ENCODE data around the gene CRLF3. TPM values are rescaled to one million over a fixed set of nuclear protein-coding genes. Genes with fewer than 3 reads are reported as not detected.
"Not testable (repeated sequence)": the region's sequence is repeated elsewhere in the genome, so short reads cannot be mapped to it uniquely, and the experiment has no call there.

Gene CRLF3
- total RNA-seq, 1 experiment from 2014 or later: 25.3 TPM

DNA sequence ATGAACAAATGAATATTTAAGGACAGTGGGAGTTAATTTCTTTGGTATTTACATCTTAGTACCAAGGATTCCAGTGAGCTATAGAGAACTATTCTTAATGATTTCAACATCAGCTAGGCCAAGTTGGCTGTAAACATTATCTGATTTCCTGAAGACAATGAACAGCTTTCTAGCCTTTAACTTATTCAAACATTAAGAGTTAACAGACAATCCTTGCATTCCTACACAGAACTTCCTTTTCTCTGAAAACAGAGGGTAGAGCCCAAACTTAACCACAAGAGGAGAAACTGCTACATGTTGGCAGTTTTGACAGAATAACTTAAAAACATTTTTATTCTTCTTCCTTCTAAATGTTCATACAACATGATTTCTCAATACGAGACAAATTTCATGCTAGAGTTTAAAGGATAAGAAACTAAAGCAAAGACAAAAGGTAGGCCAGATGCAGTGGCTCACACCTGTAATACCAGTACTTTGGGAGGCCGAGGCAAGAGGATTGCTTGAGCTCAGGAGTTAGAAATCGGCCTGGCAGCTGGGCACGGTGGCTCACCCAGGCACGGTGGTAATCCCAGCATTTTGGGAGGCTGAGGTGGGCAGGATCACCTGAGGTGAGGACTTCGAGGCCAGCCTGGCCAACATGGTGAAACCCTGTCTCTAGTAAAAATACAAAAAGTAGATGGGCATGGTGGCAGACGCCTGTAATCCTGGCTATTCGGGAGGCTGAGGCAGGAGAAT lies 4.4 kb downstream of the CRLF3 start:
- in situ Hi-C loops (cut with HindIII; ENCODE audit: low sequenced_read_pairs): no loop called here
- no peak for DNase-seq (ENCODE audit: low spot score)

DNA sequence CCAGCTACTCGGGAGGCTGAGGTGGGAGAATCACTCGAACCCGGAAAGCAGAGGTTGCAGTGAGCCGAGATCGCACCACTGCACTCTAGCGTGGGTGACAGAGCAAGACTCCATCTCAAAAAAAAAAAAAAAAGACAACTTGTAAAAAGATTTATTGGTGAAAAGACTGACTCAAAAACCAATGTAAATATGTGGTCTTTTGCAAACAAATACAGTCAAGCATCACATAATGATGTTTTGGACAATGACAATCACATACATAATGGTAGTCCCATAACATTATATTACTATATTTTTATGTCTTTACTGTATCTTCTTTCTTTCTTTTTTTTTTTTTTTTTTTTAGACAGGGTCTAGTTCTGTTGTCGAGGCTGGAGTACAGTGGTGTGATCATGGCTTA lies 8.3 kb downstream of the CRLF3 start:
- in situ Hi-C loops (cut with HindIII; ENCODE audit: low sequenced_read_pairs): no loop called here

DNA sequence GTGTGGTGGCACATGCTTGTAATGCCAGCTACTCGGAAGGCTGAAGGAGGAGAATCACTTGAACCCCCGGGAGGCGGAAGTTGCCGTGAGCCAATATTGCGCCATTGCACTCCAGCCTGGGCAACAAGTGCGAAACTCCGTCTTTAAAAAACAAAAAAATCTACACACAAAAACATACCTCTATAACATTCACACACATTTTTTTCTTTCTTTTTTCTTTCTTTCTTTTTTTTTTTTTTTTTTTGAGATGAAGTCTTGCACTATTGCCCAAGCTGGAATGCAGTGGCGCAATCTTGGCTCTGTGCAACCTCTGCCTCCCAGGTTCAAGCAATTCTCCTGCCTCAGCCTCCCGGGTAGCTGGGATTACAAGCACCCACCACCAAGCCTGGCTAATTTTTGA lies 9.6 kb downstream of the CRLF3 start:
- DNase-seq (ENCODE audit: low spot score); in situ Hi-C loops (cut with HindIII; ENCODE audit: low sequenced_read_pairs): not testable (repeated sequence)

More for the DNA sequence above, 8.3 kb downstream of the CRLF3 start:
- no peak for DNase-seq (ENCODE audit: low spot score)

- in situ Hi-C loops (cut with HindIII; ENCODE audit: low sequenced_read_pairs); DNase-seq (ENCODE audit: low spot score): not testable (repeated sequence)
These were observed 10.3 kb downstream of the CRLF3 start for GRCh38 chr17:30814236-30814635.

GRCh38 chr17:30812218-30813177 lies 12.0 kb downstream of the CRLF3 start:
- DNase-seq (ENCODE audit: low spot score): no peak
- in situ Hi-C loops (cut with HindIII; ENCODE audit: low sequenced_read_pairs): no loop called here

DNA sequence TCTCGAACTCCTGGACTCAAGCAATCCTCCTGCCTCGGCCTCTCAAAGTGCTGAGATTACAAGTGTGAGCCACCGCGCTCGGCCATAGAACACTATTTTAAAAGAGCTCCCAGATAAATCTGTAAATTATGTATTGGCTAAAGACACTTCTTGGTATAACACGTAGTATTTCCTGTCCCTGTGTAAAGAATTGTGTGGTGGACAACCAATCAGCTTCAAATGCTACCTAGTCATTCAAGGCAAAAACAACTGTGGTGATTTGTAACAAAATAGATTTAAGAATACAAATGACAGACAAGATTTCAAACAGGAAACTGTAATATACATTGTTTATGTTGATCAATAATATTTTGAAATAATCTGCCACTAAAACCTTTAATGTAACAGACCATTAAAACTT lies 14.6 kb downstream of the CRLF3 start:
- no peak for DNase-seq (ENCODE audit: low spot score)
- in situ Hi-C loops (cut with HindIII; ENCODE audit: low sequenced_read_pairs): no loop called here

- no peak for DNase-seq (ENCODE audit: low spot score)
- in situ Hi-C loops (cut with HindIII; ENCODE audit: low sequenced_read_pairs): no loop called here
These were observed 15.7 kb downstream of the CRLF3 start for GRCh38 chr17:30808785-30809286.

DNA sequence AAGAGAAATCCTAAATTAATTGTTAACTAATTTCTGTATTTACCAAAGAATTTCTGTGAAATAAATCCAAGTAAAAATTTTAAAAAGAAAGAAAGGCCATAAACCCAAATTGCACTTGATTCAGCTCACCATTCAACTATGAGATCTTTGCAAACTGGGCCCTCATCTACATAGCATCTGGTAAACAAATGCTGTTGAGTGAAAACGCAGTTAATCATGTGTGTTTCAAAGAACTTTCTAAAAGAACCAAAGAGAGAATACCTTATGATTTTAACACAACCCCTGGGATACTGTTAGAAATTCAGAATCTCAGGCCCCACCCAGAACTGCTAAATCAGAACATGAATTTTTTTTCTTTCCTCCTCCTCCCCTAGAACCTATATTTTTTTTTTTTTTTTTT lies 16.6 kb downstream of the CRLF3 start:
- DNase-seq (ENCODE audit: low spot score): no peak
- in situ Hi-C loops (cut with HindIII; ENCODE audit: low sequenced_read_pairs): no loop called here

- in situ Hi-C loops (cut with HindIII; ENCODE audit: low sequenced_read_pairs): no loop called here
- no peak for DNase-seq (ENCODE audit: low spot score)
These were observed 18.5 kb downstream of the CRLF3 start for GRCh38 chr17:30805944-30806456.

GRCh38 chr17:30801671-30802070 lies 22.8 kb downstream of the CRLF3 start:
- DNase-seq (ENCODE audit: low spot score): no peak
- in situ Hi-C loops (cut with HindIII; ENCODE audit: low sequenced_read_pairs): no loop called here

DNA sequence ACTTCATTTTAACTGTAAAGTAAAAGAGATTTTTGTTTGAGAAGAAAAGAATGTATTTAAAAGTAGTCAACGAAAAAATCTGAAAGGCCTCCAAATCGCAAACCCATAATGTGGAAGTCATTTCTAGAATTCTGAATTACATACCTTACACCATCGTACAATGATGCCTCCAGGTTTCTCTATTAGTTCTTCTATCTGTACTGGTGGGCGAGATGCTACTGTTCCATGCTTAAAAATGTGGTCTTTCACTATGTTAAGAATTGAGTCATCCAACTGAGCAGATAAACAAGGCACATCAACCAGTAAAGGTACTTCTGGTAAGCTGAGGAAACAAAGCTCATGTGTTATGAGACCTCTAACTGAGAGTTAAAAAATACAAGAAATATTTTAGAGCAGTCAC lies 28.5 kb downstream of the CRLF3 start:
- no peak for DNase-seq (ENCODE audit: low spot score)
- in situ Hi-C loops (cut with HindIII; ENCODE audit: low sequenced_read_pairs): no loop called here

GRCh38 chr17:30794372-30794771 lies 30.1 kb downstream of the CRLF3 start:
- no peak for DNase-seq (ENCODE audit: low spot score)
- in situ Hi-C loops (cut with HindIII; ENCODE audit: low sequenced_read_pairs): no loop called here

- DNase-seq (ENCODE audit: low spot score): no peak
- in situ Hi-C loops (cut with HindIII; ENCODE audit: low sequenced_read_pairs): no loop called here
These were observed 31.1 kb downstream of the CRLF3 start for GRCh38 chr17:30793282-30793977.

- no peak for DNase-seq (ENCODE audit: low spot score)
- in situ Hi-C loops (cut with HindIII; ENCODE audit: low sequenced_read_pairs): no loop called here
These were observed 34.2 kb downstream of the CRLF3 start for GRCh38 chr17:30790279-30790678.

DNA sequence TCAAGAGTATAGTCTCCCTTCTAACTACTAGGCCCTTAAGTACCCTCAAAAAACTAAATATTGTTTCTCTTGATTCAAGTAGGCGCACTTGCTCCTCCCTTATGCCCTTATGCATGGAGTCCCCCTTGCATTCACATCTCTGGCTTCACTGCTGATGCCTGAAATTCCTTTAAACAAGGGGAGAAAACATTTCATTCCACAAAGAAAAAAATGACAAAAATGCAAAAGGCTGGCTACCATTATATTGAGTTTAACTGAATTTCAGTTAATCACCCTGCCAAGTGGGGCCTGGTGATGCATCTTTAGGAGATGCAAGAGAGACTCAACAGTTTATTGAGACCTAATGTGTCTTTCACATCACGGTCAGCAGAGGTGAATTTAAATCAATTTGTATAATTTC lies 35.6 kb downstream of the CRLF3 start:
- DNase-seq (ENCODE audit: low spot score): no peak
- in situ Hi-C loops (cut with HindIII; ENCODE audit: low sequenced_read_pairs): no loop called here

GRCh38 chr17:30782206-30782605 lies 42.3 kb downstream of the CRLF3 start:
- in situ Hi-C loops (cut with HindIII; ENCODE audit: low sequenced_read_pairs): no loop called here
- DNase-seq (ENCODE audit: low spot score): no peak

- in situ Hi-C loops (cut with HindIII; ENCODE audit: low sequenced_read_pairs): no loop called here
- DNase-seq (ENCODE audit: low spot score): no peak
These were observed 44.1 kb downstream of the CRLF3 start for GRCh38 chr17:30780343-30780742.

GRCh38 chr17:30768771-30769170 lies 55.7 kb downstream of the CRLF3 start:
- DNase-seq (ENCODE audit: low spot score); in situ Hi-C loops (cut with HindIII; ENCODE audit: low sequenced_read_pairs): not testable (repeated sequence)

- in situ Hi-C loops (cut with HindIII; ENCODE audit: low sequenced_read_pairs); DNase-seq (ENCODE audit: low spot score): not testable (repeated sequence)
These were observed 56.7 kb downstream of the CRLF3 start for GRCh38 chr17:30767641-30768404.
